Glutamatergic neuron (in vitro differentiated cells): ENCODE data around the gene ADRM1. TPM values are rescaled to one million over a fixed set of nuclear protein-coding genes. Genes with fewer than 3 reads are reported as not detected.

ENCODE experiments used
- DNase-seq: peaks from one replicate; pipeline ENCODE4 v3.0.0; 2022
- H3K27ac Mint-ChIP-seq: one replicate; pipeline ENCODE4 v1.8.0; 2020; ENCODE audit warnings: mild to moderate bottlenecking, mixed read lengths, inconsistent platforms; ENCODE audit not compliant: unreplicated experiment
- H3K27me3 Mint-ChIP-seq: one replicate; pipeline ENCODE4 v1.8.0; 2020; ENCODE audit warnings: mild to moderate bottlenecking, moderate library complexity, mixed read lengths, inconsistent platforms; ENCODE audit not compliant: unreplicated experiment
- H3K36me3 Mint-ChIP-seq: one replicate; pipeline ENCODE4 v1.8.0; 2020; ENCODE audit warnings: mild to moderate bottlenecking, mixed read lengths, inconsistent platforms; ENCODE audit not compliant: unreplicated experiment
- H3K4me1 Mint-ChIP-seq: one replicate; pipeline ENCODE4 v1.8.0; 2020; ENCODE audit warnings: mild to moderate bottlenecking, low read depth, mixed read lengths, inconsistent platforms; ENCODE audit not compliant: unreplicated experiment
- H3K4me3 Mint-ChIP-seq: one replicate; pipeline ENCODE4 v1.8.0; 2020; ENCODE audit warnings: mild to moderate bottlenecking, mixed read lengths, inconsistent platforms; ENCODE audit not compliant: unreplicated experiment
- H3K9me3 Mint-ChIP-seq: one replicate; pipeline ENCODE4 v1.8.0; 2020; ENCODE audit warnings: mild to moderate bottlenecking, moderate library complexity, mixed read lengths, inconsistent platforms; ENCODE audit not compliant: unreplicated experiment
- total RNA-seq: library from RNA; stranded (reverse); fragmentation: NEBNext Ultra II Directional; extraction: Animal tissue kit (Norgen Biotek cat#: 25700); gene quantifications from one replicate; pipeline ENCODE4 v1.2.1, GENCODE V29; 2021; ENCODE audit not compliant: unreplicated experiment
- TF ChIP-seq, protein P1 (sequence below): fragments of 200-600 bp; sonication (generic); IDR thresholded peaks from one replicate; pipeline ENCODE4 v1.5.0; 2021; ENCODE audit not compliant: partially characterized antibody, unreplicated experiment

ADRM1 gene
- total RNA-seq, 1 donor from 2014 or later: 74.8 TPM

DNA sequence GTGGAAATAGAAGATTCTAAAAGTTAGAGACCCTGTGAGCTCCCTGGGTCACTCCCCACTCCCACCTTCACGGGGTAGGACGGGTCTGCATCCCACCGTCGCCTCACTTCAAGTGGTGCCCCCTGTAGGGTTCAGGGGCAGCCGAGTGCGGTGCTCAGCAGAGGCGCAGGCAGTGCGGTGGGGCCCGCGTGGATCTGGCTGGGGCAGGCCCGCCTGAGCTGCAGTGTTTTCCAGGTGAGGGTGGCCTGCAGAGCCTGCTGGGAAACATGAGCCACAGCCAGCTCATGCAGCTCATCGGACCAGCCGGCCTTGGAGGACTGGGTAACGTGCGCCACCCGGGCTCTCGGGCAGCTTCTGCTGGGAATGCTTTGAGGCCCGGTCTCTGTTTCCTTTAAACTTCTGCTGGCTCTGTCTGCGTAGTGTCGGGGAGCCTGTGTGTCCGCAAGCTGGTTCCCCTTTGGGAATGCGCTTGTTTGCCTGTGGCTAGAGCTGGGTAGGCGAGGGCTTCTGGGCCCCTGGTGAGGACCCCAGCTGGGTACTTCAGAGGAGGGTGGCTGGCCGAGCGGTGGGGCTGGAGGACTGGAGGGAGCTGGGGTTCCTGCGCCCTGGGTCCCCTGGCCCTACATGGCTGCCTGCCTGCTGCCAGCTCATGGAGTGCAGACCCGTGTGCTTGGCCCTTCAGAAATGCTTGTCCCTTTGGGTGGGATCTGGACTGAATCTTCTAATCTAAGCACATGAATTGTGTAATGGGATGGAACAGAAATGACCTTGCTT is 3.8 kb downstream of the ADRM1 start:
- H3K27ac Mint-ChIP-seq: peak overlapping the region; percentile 48
- no peak overlapping the region for H3K4me3 Mint-ChIP-seq
- DNase-seq: no peak
- H3K36me3 Mint-ChIP-seq: no peaks in the 10 kb centered on the region
- H3K4me1 Mint-ChIP-seq: peaks cover 14% of the 10 kb centered on the region
- H3K9me3 Mint-ChIP-seq: peaks cover 13% of the 10 kb centered on the region
- TF ChIP-seq, protein P1, sequence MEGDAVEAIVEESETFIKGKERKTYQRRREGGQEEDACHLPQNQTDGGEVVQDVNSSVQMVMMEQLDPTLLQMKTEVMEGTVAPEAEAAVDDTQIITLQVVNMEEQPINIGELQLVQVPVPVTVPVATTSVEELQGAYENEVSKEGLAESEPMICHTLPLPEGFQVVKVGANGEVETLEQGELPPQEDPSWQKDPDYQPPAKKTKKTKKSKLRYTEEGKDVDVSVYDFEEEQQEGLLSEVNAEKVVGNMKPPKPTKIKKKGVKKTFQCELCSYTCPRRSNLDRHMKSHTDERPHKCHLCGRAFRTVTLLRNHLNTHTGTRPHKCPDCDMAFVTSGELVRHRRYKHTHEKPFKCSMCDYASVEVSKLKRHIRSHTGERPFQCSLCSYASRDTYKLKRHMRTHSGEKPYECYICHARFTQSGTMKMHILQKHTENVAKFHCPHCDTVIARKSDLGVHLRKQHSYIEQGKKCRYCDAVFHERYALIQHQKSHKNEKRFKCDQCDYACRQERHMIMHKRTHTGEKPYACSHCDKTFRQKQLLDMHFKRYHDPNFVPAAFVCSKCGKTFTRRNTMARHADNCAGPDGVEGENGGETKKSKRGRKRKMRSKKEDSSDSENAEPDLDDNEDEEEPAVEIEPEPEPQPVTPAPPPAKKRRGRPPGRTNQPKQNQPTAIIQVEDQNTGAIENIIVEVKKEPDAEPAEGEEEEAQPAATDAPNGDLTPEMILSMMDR: no peak
- peaks cover 5% of the 10 kb centered on the region for H3K27me3 Mint-ChIP-seq

DNA sequence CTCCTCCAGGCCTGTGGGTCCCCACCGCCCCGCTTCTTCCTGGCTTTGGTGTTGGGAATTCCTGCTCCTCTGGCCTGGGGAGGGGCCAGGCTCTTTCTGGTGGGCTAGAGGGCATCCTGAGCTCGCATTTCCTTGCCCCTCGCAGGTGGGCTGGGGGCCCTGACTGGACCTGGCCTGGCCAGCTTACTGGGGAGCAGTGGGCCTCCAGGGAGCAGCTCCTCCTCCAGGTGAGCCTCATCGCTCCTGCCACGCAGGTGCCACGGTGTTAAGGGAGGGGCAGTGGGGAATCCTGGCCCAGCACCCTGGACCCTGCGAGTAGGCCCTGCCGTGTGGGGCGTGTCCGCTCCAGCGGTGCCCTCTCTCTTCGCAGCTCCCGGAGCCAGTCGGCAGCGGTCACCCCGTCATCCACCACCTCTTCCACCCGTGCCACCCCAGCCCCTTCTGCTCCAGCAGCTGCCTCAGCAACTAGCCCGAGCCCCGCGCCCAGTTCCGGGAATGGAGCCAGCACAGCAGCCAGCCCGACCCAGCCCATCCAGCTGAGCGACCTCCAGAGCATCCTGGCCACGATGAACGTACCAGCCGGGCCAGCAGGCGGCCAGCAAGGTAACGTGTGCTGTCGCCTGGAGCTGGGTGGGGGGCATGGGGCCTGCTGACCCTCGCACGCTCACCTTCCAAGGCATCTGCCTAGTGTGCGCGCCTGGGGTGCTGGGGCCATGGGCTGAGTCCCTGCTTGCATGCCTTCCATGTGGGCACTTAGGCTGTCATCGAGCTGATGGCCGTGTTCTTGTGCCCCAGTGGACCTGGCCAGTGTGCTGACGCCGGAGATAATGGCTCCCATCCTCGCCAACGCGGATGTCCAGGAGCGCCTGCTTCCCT is 4.7 kb downstream of the ADRM1 start:
- Mint-ChIP-seq H3K27ac (no peak overlapping the region), H3K27me3 (peaks cover 5% of the 10 kb centered on the region), H3K9me3 (peaks cover 11% of the 10 kb centered on the region), H3K36me3 (no peaks in the 10 kb centered on the region), H3K4me3 (no peak overlapping the region), H3K4me1 (peaks cover 14% of the 10 kb centered on the region)
- TF ChIP-seq, protein P1: no peak
- DNase-seq: no peak

DNA sequence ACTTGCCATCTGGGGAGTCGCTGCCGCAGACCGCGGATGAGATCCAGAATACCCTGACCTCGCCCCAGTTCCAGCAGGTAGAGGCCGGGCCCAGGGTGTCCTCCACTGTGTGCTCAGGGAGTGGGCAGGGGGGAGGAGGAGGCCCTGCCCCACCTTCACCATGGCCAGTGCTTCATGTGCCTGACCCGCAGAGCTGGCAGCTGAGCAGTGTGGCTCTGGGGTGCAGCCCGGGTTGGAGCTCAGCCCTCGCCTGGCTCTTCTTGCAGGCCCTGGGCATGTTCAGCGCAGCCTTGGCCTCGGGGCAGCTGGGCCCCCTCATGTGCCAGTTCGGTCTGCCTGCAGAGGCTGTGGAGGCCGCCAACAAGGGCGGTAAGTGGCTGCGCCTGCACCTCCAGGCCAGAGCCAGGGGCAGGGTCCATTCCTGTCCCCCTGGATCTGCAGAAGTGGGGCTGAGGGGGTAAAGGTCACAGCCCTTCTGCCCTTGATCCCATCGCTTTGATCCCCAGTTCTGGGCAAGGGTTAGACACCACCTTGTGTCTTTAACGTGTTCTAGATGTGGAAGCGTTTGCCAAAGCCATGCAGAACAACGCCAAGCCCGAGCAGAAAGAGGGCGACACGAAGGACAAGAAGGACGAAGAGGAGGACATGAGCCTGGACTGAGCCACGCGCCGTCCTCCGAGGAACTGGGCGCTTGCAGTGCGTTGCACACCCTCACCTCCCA is 5.5 kb downstream of the ADRM1 start:
- Mint-ChIP-seq H3K4me1 (peaks cover 14% of the 10 kb centered on the region), H3K9me3 (peaks cover 11% of the 10 kb centered on the region), H3K36me3 (no peaks in the 10 kb centered on the region), H3K4me3 (no peak overlapping the region), H3K27me3 (peaks cover 5% of the 10 kb centered on the region), H3K27ac (peak overlapping the region; percentile 33)
- TF ChIP-seq, protein P1: no peak
- DNase-seq: no peak

DNA sequence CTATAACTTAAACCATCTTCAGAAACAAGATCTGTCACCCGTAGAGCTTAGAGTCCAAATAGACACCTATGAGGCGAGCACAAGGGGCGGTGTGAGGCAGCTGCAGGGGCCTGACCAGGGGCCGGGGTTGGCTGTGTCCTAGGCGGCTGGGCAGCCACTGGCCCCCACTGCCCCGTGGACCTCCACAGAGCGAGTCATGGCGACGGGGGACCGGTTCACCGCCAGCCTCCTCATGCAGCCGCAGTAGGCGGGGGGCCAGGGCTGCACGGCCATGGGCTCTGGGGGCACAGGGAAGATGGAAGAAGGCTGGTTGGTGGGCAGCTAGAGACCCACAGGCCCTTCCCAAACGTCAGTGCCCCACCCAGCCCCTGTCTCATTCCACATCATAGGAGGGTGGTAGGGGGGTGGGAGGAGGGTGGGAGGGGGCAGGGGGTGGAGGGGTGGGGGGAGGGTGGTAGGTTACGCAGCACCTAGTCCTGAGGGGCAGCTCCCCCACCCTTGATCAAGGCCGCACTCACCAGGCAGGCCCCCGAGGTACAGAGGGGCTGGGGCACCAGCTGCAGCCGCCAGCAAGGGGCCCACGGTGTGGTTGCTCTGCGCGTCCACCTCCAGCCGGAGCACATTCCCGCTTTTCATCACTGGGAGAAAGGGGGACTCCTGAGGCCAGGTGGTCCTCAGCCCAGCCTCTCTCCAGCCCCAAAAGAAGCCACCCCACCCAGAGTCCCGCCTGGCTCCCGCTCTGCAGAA is 6.6 kb downstream of the ADRM1 start:
- H3K36me3 Mint-ChIP-seq: no peaks in the 10 kb centered on the region
- H3K27me3 Mint-ChIP-seq: peaks cover 5% of the 10 kb centered on the region
- peaks cover 8% of the 10 kb centered on the region for H3K4me1 Mint-ChIP-seq
- peaks cover 3% of the 10 kb centered on the region for H3K9me3 Mint-ChIP-seq
- TF ChIP-seq, protein P1: no peak
- DNase-seq: no peak
- H3K4me3 Mint-ChIP-seq: no peak overlapping the region
- H3K27ac Mint-ChIP-seq: peak overlapping the region; percentile 28
